Lung (tissue), 12 donors: Measurements from ENCODE around the gene PATZ1. TPM values are rescaled to one million over a fixed set of nuclear protein-coding genes. Genes with fewer than 3 reads are reported as not detected.

Experiments used
- ATAC-seq: fragments of 200-7000 bp; cut with Tn5 transposase; one replicate; pipeline ENCODE4 v1.9.1; 2020; ENCODE audit warnings: moderate number of reproducible peaks; ENCODE audit not compliant: insufficient read depth, low FRiP score
- DNase-seq, 3 donors: peaks; one replicate each; pipeline ENCODE4 v3.0.0-alpha.2; 2013 to 2017
- H3K27ac ChIP-seq, 2 donors: one replicate each; pipeline ENCODE4 v1.5.1; 2013; ENCODE audit warnings: mild to moderate bottlenecking in 2 of 2, moderate library complexity in 2 of 2, control low read depth in 1 of 2, inconsistent platforms in 1 of 2, low read depth in 1 of 2, low read length in 1 of 2
- H3K27me3 ChIP-seq, 3 donors: one replicate each; pipeline ENCODE4 v1.5.1; 2013; ENCODE audit warnings: low read length in 2 of 3; ENCODE audit not compliant: control insufficient read depth in 3 of 3, insufficient read depth in 3 of 3
- H3K36me3 ChIP-seq, 4 donors: one replicate each; pipeline ENCODE4 v1.5.1; 2013; ENCODE audit warnings: low read length in 4 of 4, mild to moderate bottlenecking in 1 of 4, moderate library complexity in 1 of 4; ENCODE audit not compliant: control insufficient read depth in 4 of 4, insufficient read depth in 4 of 4
- H3K4me1 ChIP-seq, 5 donors: one replicate each; pipeline ENCODE4 v1.5.1; 2013; ENCODE audit warnings: low read length in 5 of 5, mild to moderate bottlenecking in 2 of 5, moderate library complexity in 1 of 5; ENCODE audit not compliant: control insufficient read depth in 5 of 5, insufficient read depth in 5 of 5
- H3K4me3 ChIP-seq: one replicate; pipeline ENCODE4 v1.5.1; 2013; ENCODE audit warnings: mild to moderate bottlenecking, control low read depth, moderate library complexity
- H3K9ac ChIP-seq, 2 donors: one replicate each; pipeline ENCODE4 v1.5.1; 2013; ENCODE audit warnings: low read length in 2 of 2, control low read depth in 1 of 2; ENCODE audit not compliant: insufficient read depth in 1 of 2
- H3K9me3 ChIP-seq, 4 donors: one replicate each; pipeline ENCODE4 v1.5.1; 2013; ENCODE audit warnings: low read length in 3 of 4, mild to moderate bottlenecking in 1 of 4, moderate library complexity in 1 of 4; ENCODE audit not compliant: control insufficient read depth in 4 of 4, insufficient read depth in 3 of 4
- CTCF ChIP-seq: IDR thresholded peaks from 2 replicates; pipeline ENCODE4 v1.5.1; 2012; ENCODE audit warnings: mild to moderate bottlenecking; ENCODE audit errors: control extremely low read depth, extremely low read depth
- WGBS, 2 donors: extraction: QIAGEN DNeasy Blood & Tissue Kit; methylation state at CpG; one replicate each; pipeline ENCODE4 v1.1.7; 2013; 5-methylcytosine and 5-hydroxymethylcytosine counted together
- polyA plus RNA-seq, 2 donors: library from polyadenylated mRNA; stranded (reverse); fragments of 200-250 nt; gene quantifications; one replicate each; pipeline ENCODE4 v1.2.1, GENCODE V29; 2013
- total RNA-seq, 2 donors: library from RNA; depleted of rRNA in 1 of 2; stranded (reverse); fragments of >200 nt in 1 of 2; gene quantifications; one replicate each; pipeline ENCODE4 v1.2.1, GENCODE V29; 2014 to 2021
- donor health status: control.
- donor health status: control.
- donor health status: Bipolar disorder and iron deficiency.
- donor health status: healthy.
- donor health status: DM: yes; HTN: yes; CAD: no.

PATZ1 gene
- total and polyA plus RNA-seq, 4 donors, result 12.6 to 35.4 (median 29.6) TPM

- H3K9me3 ChIP-seq, result no peaks in the 10 kb centered on the region
These were observed 6.9 kb downstream of the PATZ1 start for GRCh38 chr22:31339148-31339832.

GRCh38 chr22:31337178-31337577 is 9.0 kb downstream of the PATZ1 start:
- WGBS, 2 donors, result 85 to 89% methylated on average over 5 of the region's 5 CpGs
- Histone ChIP-seq H3K4me1 (peaks cover 0 to 24% (median 10%) of the 10 kb centered on the region in 5 donors), H3K4me3 (no peak overlapping the region), H3K36me3 (peaks cover 13 to 71% (median 59%) of the 10 kb centered on the region in 4 donors), H3K9me3 (no peaks in the 10 kb centered on the region), H3K27ac (no peak overlapping the region), H3K9ac (no peak overlapping the region), H3K27me3 (no peaks in the 10 kb centered on the region)
- ATAC-seq (no peak), DNase-seq (no peak)
- TF ChIP-seq CTCF, result no peak

More at GRCh38 chr22:31339148-31339832, 6.9 kb downstream of the PATZ1 start:
- Histone ChIP-seq H3K27ac (no peak overlapping the region), H3K4me3 (no peak overlapping the region), H3K9ac (peak overlapping the region in 1 of 2 donors; percentile 16), H3K4me1 (peaks cover 4 to 45% (median 17%) of the 10 kb centered on the region in 5 donors), H3K36me3 (peaks cover 5 to 65% (median 54%) of the 10 kb centered on the region in 4 donors), H3K27me3 (no peaks in the 10 kb centered on the region)
- 80 to 90% methylated on average over 6 of the region's 6 CpGs for WGBS, 2 donors
- no peak for DNase-seq
- no peak for ATAC-seq
- TF ChIP-seq CTCF, result no peak

- no peak overlapping the region for H3K9ac ChIP-seq
- WGBS, 2 donors, result 86 to 89% methylated on average over 5 of the region's 5 CpGs
- no peak for ATAC-seq
- DNase-seq, result no peak
- no peaks in the 10 kb centered on the region for H3K27me3 ChIP-seq
- H3K27ac ChIP-seq, result no peak overlapping the region
- H3K36me3 ChIP-seq, result peaks cover 16 to 68% (median 49%) of the 10 kb centered on the region in 4 donors
- H3K4me1 ChIP-seq, result peaks cover 0 to 3% (median under 1%) of the 10 kb centered on the region in 5 donors
- H3K9me3 ChIP-seq, result no peaks in the 10 kb centered on the region
- H3K4me3 ChIP-seq, result no peak overlapping the region
- TF ChIP-seq CTCF, result no peak
These were observed 11.8 kb downstream of the PATZ1 start for GRCh38 chr22:31334329-31334728.
